Measurements from ENCODE around the gene GNG13. TPM values are rescaled to one million over a fixed set of nuclear protein-coding genes. Genes with fewer than 3 reads are reported as not detected.

The GNG13 gene
- total and polyA plus RNA-seq, 9 of the 15 experiments (the other 6 are each of a cell fraction or from before 2014, with no cell fraction given): not detected

DNA sequence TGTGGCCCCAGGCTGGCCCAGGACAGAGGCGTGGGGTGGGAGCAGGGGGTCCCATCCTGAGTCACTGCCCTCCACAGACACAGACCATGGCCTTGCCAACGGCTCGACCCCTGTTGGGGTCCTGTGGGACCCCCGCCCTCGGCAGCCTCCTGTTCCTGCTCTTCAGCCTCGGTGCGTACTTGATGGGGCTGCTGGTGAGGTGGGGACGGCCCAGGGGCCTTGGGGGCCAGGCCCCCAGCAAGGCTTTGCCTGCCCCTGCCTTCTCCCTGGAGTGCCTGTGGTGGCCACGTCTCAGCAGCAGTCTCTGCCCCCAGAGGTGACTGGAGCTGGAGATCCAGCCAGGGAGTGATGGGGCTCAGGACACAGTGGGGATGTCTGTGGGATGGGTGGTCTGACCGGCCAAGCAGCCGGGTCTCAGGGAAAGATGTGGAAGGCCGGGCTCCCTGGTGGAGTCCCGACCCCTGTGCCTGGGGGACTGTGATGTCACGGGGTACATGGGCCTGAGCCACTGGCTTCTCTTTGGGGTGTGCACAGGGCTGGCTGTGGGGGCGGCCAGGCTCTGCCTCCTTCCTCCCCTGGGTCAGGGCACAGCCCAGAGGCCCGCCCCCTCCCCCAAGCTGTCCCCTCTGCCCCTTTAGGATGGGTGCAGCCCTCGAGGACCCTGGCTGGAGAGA lies 37.8 kb downstream of the GNG13 start:
- no peak for ATAC-seq
- no peak for FAIRE-seq
- TF ChIP-seq ZBTB7A (IDR thresholded peaks at IDR 0.05; ENCODE audit: borderline replicate concordance, control insufficient read depth, low read depth, low read length): peak; percentile 24; the same call in 1 of the 2 replicates
- TF ChIP-seq ZNF780A (CRISPR knock-in tag; IDR thresholded peaks at IDR 0.05): no peak
- H3K4me1 ChIP-seq (replicated peaks in 1 of 2; ENCODE audit: control insufficient read depth in 2 of 2, insufficient read depth in 2 of 2, low read length in 2 of 2): peaks cover 0 to 75% of the 10 kb centered on the region in 2 experiments; a peak in 2 of 5 replicates
- WGBS (ENCODE audit: insufficient coverage, low coverage, missing lambda C conversion rate): 14% methylated on average over 14 of the region's 17 CpGs
- intact Hi-C loops (cut with micrococcal nuclease): no loop called here
- ChIA-PET POLR2A (interaction anchor here (0.5 to 1.3 kb wide), 2 partner anchors 41 to 56 kb away, joined by 3 to 5 read pairs; partner anchors contain the start of gene ANTKMT), CTCF (ENCODE audit: low intra/inter-chr PET ratio) (no interaction called here)
- no peaks in the 10 kb centered on the region for H3K9me3 ChIP-seq (replicated peaks; ENCODE audit: control insufficient read depth, insufficient read depth, low read depth, low read length)
- BruUV-seq (replicated peaks): no TSS peak
- no peak overlapping the region for H3K4me3 ChIP-seq
- H3K27me3 ChIP-seq (ENCODE audit: control insufficient read depth in 2 of 2, insufficient read depth in 2 of 2, low read length in 2 of 2): peaks cover 0 to 6% of the 10 kb centered on the region in 2 experiments; a peak in 1 of 5 replicates
- no peak overlapping the region for H3K9ac ChIP-seq (ENCODE audit: insufficient read depth in 1 of 2, low read depth in 2 of 2, low read length in 2 of 2)
- in situ Hi-C loops (cut with MboI): no loop called here
- no peaks in the 10 kb centered on the region for H3K9me1 ChIP-seq (ENCODE audit: control insufficient read depth, insufficient read depth, low read length)
- no peaks in the 10 kb centered on the region for H3K36me3 ChIP-seq (ENCODE audit: control insufficient read depth, insufficient read depth, low read length)
- H4K20me1 ChIP-seq (replicated peaks; ENCODE audit: control insufficient read depth, insufficient read depth, low read length): 0 out of 2 replicates have a peak, but pooled peaks cover 3% of the 10 kb centered on the region
- no peak overlapping the region for H3K27ac ChIP-seq (ENCODE audit: extremely low read depth, low read depth, low read length)
- DNase-seq (ENCODE audit: extremely low read depth in 1 of 4, low spot score in 3 of 4): no peak
- no peak overlapping the region for H3K4me2 ChIP-seq (ENCODE audit: insufficient read depth, low read length)
- no peak overlapping the region for H2AFZ ChIP-seq (ENCODE audit: low read depth, low read length)
- no peaks in the 10 kb centered on the region for H3K79me2 ChIP-seq (ENCODE audit: control insufficient read depth, insufficient read depth, low read length)

All from K562 (cell line).